ENCODE data around the gene ATP8B1.
A peak's percentile ranks its signal among the peaks of the same experiment; 100 is the strongest.
"Not testable (repeated sequence)": the region's sequence is repeated elsewhere in the genome, so short reads cannot be mapped to it uniquely, and the experiment has no call there.

The ATP8B1 gene

DNA sequence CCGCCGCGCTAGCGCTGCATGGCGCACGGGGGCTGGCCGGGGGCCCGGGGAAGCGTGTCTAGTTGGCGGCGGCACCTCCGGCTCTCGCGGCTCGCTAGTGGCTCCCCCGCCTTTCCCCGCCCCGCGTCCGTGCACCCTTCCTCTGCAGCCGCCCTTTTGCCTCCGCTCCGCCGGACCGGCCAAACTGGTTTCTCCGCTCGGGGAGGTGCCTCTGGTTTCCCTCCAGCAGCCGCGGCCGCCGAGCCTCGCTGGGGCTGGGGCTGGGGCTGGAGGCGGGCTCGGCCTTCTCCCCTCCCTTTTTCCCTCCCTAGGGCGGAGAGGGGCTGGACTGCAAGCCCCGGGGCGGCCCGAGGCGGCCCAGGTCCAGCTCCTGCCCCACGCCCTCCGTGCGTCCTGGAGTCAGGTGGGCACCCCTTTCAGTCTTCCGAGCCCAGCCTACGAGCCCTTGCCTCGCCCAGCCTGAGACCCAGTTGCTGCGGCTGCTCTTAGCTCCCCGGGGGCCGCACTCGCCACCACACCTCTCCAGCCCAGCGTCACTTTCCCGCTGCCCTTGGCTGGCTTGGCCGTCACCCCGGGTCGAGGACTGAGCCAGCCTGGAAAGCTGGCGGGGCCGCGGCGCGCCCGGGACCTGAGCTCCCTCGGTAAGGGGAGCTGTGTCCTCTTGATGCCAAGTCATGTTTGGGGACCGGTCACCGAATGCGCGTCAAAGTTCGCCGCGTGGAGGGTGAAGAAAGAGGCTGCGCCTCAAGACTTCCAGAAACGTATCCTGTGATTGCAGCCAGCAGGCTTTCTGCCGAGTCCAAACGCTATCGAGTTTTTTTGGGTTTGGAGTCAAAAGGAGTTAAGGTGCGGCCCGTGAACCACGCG, at the start of gene ATP8B1:
ATP8B1 (minus strand) TSS at position 213 of the 867 bp plus-strand sequence. CDS start 71,508 bp downstream, outside the sequence.
- TF ChIP-seq, protein P1, sequence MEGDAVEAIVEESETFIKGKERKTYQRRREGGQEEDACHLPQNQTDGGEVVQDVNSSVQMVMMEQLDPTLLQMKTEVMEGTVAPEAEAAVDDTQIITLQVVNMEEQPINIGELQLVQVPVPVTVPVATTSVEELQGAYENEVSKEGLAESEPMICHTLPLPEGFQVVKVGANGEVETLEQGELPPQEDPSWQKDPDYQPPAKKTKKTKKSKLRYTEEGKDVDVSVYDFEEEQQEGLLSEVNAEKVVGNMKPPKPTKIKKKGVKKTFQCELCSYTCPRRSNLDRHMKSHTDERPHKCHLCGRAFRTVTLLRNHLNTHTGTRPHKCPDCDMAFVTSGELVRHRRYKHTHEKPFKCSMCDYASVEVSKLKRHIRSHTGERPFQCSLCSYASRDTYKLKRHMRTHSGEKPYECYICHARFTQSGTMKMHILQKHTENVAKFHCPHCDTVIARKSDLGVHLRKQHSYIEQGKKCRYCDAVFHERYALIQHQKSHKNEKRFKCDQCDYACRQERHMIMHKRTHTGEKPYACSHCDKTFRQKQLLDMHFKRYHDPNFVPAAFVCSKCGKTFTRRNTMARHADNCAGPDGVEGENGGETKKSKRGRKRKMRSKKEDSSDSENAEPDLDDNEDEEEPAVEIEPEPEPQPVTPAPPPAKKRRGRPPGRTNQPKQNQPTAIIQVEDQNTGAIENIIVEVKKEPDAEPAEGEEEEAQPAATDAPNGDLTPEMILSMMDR (IDR thresholded peaks at IDR 0.05; ENCODE audit: low read depth, low read length, missing control alignments), result no peak
- no peak for DNase-seq (ENCODE audit: extremely low read depth, low read depth)
- H3K4me3 ChIP-seq (replicated peaks; ENCODE audit: low read depth, low read length), result peak within 1 kb of the TSS; percentile 86

DNA sequence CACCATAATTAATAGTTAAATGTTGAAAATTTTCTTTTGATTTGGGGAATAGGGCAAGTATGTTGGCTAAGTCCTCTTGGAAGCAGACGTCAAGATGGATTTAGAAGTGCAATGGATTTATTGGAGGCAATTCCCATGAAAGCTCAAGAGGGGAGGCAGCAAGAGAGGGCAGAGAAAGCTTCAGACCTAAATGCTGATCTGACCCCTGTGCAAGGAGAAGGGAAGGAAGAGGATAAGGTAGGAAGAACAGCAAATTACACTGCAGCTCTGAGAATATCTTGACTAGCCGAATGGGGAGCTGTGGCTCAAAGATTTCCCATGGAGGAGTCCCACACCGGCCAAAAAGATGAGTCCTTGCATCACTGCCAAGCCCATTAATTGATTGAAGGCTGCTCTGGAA, 46.9 kb upstream of the ATP8B1 start:
- H3K4me3 ChIP-seq (replicated peaks; ENCODE audit: low read depth, low read length), result no peak overlapping the region
- no peak for DNase-seq (ENCODE audit: extremely low read depth, low read depth)
- TF ChIP-seq, protein P1 (IDR thresholded peaks at IDR 0.05; ENCODE audit: low read depth, low read length, missing control alignments), result no peak

DNA sequence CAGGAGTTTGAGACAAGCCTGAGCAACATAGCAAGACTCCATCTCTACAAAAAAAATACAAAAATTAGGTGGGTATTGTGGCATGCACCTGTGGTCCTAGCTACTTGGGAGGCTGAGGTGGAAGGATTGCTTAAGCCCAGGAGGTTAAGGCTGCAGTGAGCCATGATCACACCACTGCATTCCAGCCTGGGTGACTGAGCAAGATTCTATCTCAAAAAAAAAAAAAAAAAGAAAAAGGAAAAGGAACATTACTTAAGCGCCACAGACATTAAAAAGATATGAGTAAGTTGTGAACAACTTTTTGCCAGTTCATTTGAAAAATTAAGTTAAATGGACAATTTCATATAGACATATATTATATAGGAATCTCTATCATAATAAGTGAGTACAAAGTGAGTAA, 45.3 kb upstream of the ATP8B1 start:
- not testable (repeated sequence) for DNase-seq (ENCODE audit: extremely low read depth, low read depth)

DNA sequence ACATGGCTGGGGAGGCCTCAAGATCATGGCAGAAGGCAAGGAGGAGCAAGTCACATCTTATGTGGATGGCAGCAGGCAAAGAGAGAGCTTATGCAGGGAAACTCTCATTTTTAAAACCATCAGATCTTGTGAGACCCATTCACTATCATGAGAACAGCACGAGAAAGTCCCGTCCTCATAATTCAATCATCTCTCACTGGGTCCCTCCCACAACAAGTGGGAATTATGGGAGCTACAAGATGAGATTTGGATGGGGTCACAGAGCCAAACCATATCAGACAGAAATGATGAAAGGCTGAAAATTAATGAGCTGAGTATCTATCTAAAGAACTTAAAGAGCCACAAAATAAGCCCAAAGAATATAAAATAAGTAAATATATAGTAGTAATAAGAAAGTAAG, 44.3 kb upstream of the ATP8B1 start:
- DNase-seq (ENCODE audit: extremely low read depth, low read depth); H3K4me3 ChIP-seq (replicated peaks; ENCODE audit: low read depth, low read length): not testable (repeated sequence)

More for the DNA sequence above, 45.3 kb upstream of the ATP8B1 start:
- H3K4me3 ChIP-seq (replicated peaks; ENCODE audit: low read depth, low read length), result not testable (repeated sequence)

DNA sequence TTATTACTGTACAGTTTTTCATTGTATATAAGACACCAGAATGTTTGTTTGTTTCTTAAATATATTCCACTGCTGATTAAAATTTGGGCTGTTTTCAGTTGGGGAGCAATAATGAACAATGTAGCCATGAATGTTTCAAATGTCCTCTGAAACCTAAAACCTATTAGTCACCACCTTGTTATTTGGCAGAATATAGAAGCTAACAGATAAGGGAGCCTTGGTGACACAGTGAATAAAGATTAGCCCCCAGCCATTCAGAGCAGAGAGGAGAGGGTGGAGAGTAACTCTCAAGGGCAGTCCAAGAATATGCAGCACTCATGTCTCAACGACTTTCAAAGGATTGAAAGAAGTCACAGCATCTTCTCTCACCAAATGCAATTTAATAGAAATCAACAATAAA, 43.1 kb upstream of the ATP8B1 start:
- TF ChIP-seq, protein P1 (IDR thresholded peaks at IDR 0.05; ENCODE audit: low read depth, low read length, missing control alignments), result no peak
- DNase-seq (ENCODE audit: extremely low read depth, low read depth), result no peak
- no peak overlapping the region for H3K4me3 ChIP-seq (replicated peaks; ENCODE audit: low read depth, low read length)

DNA sequence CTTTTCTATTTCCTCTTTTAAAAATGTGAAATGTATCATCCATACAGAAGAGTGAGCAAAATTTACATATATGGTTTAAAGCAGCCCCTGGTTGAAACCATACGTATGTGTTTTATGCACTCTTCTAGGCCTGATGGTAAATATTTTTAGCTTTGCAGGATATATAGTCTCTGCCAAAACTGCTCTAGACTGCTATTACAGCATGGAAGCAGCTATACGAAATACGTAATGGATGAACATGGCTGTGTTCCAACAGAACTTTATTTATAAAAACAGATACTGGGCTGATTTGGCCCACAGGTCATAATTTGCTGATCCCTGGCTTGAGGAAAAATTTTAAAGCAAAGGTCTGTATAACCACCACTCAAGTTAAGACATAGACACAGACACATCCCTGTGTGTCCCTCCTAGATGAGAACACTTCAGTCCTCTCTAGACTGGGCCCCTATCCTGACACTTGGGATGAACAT, 42.5 kb upstream of the ATP8B1 start:
- H3K4me3 ChIP-seq (replicated peaks; ENCODE audit: low read depth, low read length), result no peak overlapping the region
- no peak for DNase-seq (ENCODE audit: extremely low read depth, low read depth)
- TF ChIP-seq, protein P1 (IDR thresholded peaks at IDR 0.05; ENCODE audit: low read depth, low read length, missing control alignments), result no peak

DNA sequence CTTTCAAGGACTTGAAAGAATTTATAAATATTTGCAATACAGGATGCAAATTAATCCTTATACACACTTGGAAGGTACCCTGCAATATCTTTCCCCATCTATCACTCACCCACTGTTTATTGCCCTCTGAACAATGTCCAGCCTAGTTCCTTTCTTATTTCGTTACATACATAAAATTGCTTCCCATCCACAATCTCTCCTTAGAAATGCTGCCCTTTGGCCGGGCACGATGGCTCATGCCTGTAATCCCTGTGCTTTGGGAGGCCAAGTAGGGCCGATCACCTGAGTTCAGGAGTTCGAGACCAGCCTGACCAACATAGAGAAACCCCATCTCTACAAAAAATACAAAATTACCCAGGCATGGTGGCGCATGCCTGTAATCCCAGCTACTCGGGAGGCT, 41.2 kb upstream of the ATP8B1 start:
- no peak overlapping the region for H3K4me3 ChIP-seq (replicated peaks; ENCODE audit: low read depth, low read length)
- TF ChIP-seq, protein P1 (IDR thresholded peaks at IDR 0.05; ENCODE audit: low read depth, low read length, missing control alignments), result no peak
- no peak for DNase-seq (ENCODE audit: extremely low read depth, low read depth)

DNA sequence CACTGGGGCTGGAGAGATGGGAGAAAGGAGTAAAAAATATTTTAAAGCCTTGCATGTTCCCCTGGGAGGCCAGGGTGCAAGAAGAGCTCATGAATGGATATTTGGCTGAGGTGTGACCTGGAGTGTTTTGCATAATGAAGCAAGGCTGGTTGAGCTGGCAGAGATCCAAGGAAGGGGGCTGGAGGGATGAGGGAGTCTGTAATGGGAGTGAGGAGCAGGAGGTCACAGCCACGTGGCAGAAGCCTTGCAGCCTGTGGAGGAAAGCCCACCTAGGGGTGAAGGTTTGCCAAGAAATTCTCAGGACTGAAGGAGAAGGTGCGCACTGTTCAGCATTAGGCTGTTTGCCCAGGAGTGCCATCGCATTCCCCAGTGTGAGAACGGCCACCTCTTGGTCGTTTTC, 40.3 kb upstream of the ATP8B1 start:
- DNase-seq (ENCODE audit: extremely low read depth, low read depth), result no peak
- TF ChIP-seq, protein P1 (IDR thresholded peaks at IDR 0.05; ENCODE audit: low read depth, low read length, missing control alignments), result no peak
- no peak overlapping the region for H3K4me3 ChIP-seq (replicated peaks; ENCODE audit: low read depth, low read length)
